ENCODE results near the gene TMC6. TPM values are rescaled to one million over a fixed set of nuclear protein-coding genes. Genes with fewer than 3 reads are reported as not detected.
A peak's percentile ranks its signal among the peaks of the same experiment; 100 is the strongest.

Gene TMC6
- total and polyA plus RNA-seq, 2 of the 13 experiments (the other 11 are each of a cell fraction or from before 2014, with no cell fraction given): 48.4 to 99.1 TPM

DNA sequence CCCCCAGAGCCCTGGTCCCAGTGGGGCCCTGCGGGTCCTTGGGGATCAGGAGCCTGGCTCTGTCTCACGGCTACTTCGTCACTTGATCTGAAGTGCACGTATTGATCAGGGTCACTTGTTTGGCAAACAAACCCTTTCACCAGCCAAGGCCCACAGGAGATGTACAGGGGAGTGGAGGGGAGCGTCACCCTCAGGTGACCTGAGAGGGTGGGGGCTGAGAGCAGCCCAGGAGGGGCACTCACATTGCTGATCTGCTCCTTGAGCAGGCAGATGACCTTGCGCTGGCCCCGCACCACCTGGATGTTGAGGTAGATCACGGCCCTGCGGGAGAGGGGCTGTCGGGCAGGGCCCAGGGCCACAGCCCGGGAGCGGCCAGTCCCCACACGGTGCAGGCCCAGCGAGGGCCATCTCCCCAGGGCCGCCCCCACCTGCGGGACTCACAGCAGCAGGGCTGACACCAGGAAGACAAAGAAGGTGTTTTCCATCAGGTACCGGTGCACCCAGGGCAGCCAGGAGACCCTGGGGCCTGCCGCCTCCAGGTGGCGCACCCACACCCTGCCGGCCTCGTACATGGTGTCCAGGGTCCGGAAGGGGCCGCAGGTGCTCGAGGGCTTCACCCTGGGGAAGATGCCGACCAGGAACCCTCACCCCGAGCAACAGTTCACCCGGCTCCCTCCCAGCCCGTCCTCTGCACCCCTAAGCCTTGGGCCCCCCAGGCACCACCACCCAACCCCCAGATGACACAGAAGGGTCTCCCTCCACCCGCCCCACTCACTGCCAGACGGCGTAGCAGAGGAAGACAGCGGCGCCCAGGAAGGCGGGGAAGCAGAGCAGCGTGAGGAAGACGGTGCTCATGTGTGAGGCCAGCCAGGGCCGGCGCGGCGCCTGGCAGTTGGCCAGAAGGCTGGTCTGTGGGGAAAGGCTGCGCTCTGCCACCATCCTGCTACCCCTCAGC, 11.3 kb downstream of the TMC6 start (continued):
- TF ChIP-seq, protein P1, sequence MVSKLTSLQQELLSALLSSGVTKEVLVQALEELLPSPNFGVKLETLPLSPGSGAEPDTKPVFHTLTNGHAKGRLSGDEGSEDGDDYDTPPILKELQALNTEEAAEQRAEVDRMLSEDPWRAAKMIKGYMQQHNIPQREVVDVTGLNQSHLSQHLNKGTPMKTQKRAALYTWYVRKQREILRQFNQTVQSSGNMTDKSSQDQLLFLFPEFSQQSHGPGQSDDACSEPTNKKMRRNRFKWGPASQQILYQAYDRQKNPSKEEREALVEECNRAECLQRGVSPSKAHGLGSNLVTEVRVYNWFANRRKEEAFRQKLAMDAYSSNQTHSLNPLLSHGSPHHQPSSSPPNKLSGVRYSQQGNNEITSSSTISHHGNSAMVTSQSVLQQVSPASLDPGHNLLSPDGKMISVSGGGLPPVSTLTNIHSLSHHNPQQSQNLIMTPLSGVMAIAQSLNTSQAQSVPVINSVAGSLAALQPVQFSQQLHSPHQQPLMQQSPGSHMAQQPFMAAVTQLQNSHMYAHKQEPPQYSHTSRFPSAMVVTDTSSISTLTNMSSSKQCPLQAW (CRISPR knock-in tag; IDR thresholded peaks at IDR 0.05): peak; percentile 24; the same call in 1 of the 2 replicates
- TF ChIP-seq MAFK (conservative IDR thresholded peaks at IDR 0.05 in 1 of 2, IDR thresholded peaks at IDR 0.05 in 1 of 2; ENCODE audit: low read length in 2 of 2) (no peak), ISX (CRISPR knock-in tag; conservative IDR thresholded peaks at IDR 0.05) (no peak), KAT8 (CRISPR knock-in tag; IDR thresholded peaks at IDR 0.05) (no peak), ZNF496 (CRISPR knock-in tag; IDR thresholded peaks at IDR 0.05; ENCODE audit: insufficient replicate concordance) (no peak), ZNF335 (CRISPR knock-in tag; IDR thresholded peaks at IDR 0.05) (no peak), PITX1 (CRISPR knock-in tag; IDR thresholded peaks at IDR 0.05) (peak; percentile 16; the same call in 1 of the 2 replicates), ZNF761 (CRISPR knock-in tag; conservative IDR thresholded peaks at IDR 0.05) (no peak), SP5 (CRISPR knock-in tag; IDR thresholded peaks at IDR 0.05; ENCODE audit: borderline replicate concordance, low read depth) (no peak), KDM5A (IDR thresholded peaks at IDR 0.05; ENCODE audit: borderline replicate concordance, low read length) (no peak), HDAC1 (CRISPR knock-in tag; IDR thresholded peaks at IDR 0.05) (peak; percentile 78), ZNF260 (CRISPR knock-in tag; IDR thresholded peaks at IDR 0.05; ENCODE audit: borderline replicate concordance, low read depth) (no peak), ZFY (CRISPR knock-in tag; IDR thresholded peaks at IDR 0.05) (no peak), ZNF746 (CRISPR knock-in tag; IDR thresholded peaks at IDR 0.05) (peak; percentile 60; the same call in 1 of the 2 replicates)
- TF ChIP-seq, protein P2, sequence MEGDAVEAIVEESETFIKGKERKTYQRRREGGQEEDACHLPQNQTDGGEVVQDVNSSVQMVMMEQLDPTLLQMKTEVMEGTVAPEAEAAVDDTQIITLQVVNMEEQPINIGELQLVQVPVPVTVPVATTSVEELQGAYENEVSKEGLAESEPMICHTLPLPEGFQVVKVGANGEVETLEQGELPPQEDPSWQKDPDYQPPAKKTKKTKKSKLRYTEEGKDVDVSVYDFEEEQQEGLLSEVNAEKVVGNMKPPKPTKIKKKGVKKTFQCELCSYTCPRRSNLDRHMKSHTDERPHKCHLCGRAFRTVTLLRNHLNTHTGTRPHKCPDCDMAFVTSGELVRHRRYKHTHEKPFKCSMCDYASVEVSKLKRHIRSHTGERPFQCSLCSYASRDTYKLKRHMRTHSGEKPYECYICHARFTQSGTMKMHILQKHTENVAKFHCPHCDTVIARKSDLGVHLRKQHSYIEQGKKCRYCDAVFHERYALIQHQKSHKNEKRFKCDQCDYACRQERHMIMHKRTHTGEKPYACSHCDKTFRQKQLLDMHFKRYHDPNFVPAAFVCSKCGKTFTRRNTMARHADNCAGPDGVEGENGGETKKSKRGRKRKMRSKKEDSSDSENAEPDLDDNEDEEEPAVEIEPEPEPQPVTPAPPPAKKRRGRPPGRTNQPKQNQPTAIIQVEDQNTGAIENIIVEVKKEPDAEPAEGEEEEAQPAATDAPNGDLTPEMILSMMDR (CRISPR knock-in tag; IDR thresholded peaks at IDR 0.05): peak; percentile 92
- TF ChIP-seq, protein P3, sequence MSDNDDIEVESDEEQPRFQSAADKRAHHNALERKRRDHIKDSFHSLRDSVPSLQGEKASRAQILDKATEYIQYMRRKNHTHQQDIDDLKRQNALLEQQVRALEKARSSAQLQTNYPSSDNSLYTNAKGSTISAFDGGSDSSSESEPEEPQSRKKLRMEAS (IDR thresholded peaks at IDR 0.05): peak; percentile 15; the same call in 1 of the 2 replicates
- TF ChIP-seq, protein P4, sequence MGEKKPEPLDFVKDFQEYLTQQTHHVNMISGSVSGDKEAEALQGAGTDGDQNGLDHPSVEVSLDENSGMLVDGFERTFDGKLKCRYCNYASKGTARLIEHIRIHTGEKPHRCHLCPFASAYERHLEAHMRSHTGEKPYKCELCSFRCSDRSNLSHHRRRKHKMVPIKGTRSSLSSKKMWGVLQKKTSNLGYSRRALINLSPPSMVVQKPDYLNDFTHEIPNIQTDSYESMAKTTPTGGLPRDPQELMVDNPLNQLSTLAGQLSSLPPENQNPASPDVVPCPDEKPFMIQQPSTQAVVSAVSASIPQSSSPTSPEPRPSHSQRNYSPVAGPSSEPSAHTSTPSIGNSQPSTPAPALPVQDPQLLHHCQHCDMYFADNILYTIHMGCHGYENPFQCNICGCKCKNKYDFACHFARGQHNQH (CRISPR knock-in tag; IDR thresholded peaks at IDR 0.05): no peak
- TF ChIP-seq, protein P5, sequence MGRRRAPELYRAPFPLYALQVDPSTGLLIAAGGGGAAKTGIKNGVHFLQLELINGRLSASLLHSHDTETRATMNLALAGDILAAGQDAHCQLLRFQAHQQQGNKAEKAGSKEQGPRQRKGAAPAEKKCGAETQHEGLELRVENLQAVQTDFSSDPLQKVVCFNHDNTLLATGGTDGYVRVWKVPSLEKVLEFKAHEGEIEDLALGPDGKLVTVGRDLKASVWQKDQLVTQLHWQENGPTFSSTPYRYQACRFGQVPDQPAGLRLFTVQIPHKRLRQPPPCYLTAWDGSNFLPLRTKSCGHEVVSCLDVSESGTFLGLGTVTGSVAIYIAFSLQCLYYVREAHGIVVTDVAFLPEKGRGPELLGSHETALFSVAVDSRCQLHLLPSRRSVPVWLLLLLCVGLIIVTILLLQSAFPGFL (CRISPR knock-in tag; IDR thresholded peaks at IDR 0.05): no peak
- TF ChIP-seq, protein P6, sequence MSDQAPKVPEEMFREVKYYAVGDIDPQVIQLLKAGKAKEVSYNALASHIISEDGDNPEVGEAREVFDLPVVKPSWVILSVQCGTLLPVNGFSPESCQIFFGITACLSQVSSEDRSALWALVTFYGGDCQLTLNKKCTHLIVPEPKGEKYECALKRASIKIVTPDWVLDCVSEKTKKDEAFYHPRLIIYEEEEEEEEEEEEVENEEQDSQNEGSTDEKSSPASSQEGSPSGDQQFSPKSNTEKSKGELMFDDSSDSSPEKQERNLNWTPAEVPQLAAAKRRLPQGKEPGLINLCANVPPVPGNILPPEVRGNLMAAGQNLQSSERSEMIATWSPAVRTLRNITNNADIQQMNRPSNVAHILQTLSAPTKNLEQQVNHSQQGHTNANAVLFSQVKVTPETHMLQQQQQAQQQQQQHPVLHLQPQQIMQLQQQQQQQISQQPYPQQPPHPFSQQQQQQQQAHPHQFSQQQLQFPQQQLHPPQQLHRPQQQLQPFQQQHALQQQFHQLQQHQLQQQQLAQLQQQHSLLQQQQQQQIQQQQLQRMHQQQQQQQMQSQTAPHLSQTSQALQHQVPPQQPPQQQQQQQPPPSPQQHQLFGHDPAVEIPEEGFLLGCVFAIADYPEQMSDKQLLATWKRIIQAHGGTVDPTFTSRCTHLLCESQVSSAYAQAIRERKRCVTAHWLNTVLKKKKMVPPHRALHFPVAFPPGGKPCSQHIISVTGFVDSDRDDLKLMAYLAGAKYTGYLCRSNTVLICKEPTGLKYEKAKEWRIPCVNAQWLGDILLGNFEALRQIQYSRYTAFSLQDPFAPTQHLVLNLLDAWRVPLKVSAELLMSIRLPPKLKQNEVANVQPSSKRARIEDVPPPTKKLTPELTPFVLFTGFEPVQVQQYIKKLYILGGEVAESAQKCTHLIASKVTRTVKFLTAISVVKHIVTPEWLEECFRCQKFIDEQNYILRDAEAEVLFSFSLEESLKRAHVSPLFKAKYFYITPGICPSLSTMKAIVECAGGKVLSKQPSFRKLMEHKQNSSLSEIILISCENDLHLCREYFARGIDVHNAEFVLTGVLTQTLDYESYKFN (CRISPR knock-in tag; conservative IDR thresholded peaks at IDR 0.05): peak; percentile 90

Measured in HepG2 (cell line).